ENCODE measurements around the gene POMT1. TPM values are rescaled to one million over a fixed set of nuclear protein-coding genes. Genes with fewer than 3 reads are reported as not detected.

POMT1 gene
- polyA plus RNA-seq, 1 of the 3 experiments (the other 2 are of a cell fraction) = 44.5 TPM

DNA sequence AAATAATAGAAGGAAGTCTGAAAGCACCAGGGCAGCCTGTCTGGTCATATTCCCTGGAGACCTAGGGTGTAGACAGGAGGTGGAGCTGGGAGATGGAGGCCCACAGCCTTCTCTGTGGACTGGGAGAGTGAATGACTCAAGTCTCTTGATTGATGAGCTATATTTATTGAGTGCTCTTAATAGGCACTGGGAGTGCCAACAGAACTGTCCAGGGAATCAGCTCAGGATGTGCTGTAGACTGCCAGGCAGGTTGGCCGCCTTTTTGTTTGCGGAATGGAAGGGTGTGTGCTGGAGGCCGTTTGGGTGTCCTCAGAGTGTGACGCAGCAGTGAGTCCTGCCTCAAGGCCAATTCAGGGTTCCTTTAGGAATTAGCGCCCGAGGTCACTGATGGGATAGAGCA is 33.4 kb upstream of the POMT1 start:
- H3K9me2 ChIP-seq = no peaks in the 10 kb centered on the region
- H3K4me1 ChIP-seq (ENCODE audit: control insufficient read depth in 1 of 2, insufficient read depth in 2 of 2, low read depth in 1 of 2, low read length in 1 of 2) = no peaks in the 10 kb centered on the region
- ChIA-PET POLR2A (interaction anchor here (0.6 to 0.7 kb wide), 2 partner anchors 11 to 95 kb away, joined by 3 read pairs; no protein-coding TSS in a partner anchor), CTCF (interaction anchor here (1.1 to 2.1 kb wide), 3 partner anchors 9 to 120 kb away, joined by 3 to 10 read pairs (median 4); no protein-coding TSS in a partner anchor)
- WGBS (ENCODE audit: low lambda C conversion rate) = 91% methylated on average over 6 of the region's 6 CpGs
- H3K9me3 ChIP-seq = no peaks in the 10 kb centered on the region
- peaks cover 74 to 84% of the 10 kb centered on the region in 2 experiments for H3K36me3 ChIP-seq (replicated peaks in 1 of 2; ENCODE audit: control insufficient read depth in 1 of 2, insufficient read depth in 2 of 2, low read length in 1 of 2)
- H3K9ac ChIP-seq = no peak overlapping the region
- no peaks in the 10 kb centered on the region for H3F3A ChIP-seq (replicated peaks; ENCODE audit: insufficient read depth)
- peaks cover 43% of the 10 kb centered on the region for H4K20me1 ChIP-seq (ENCODE audit: insufficient read depth)
- no peak overlapping the region for H3K27ac ChIP-seq (ENCODE audit: low read depth in 2 of 2, low read length in 1 of 2)
- DNase-seq = no peak
- no peaks in the 10 kb centered on the region for H3K27me3 ChIP-seq (ENCODE audit: insufficient read depth)
- no peak overlapping the region for H3K4me2 ChIP-seq
- no peak overlapping the region for H2AFZ ChIP-seq (ENCODE audit: low read depth)
- H3K4me3 ChIP-seq (ENCODE audit: low read depth in 2 of 2, low read length in 1 of 2) = no peak overlapping the region
- H3K79me2 ChIP-seq (ENCODE audit: insufficient read depth) = peaks cover 91% of the 10 kb centered on the region
- TF ChIP-seq TEAD4 (IDR thresholded peaks at IDR 0.05; ENCODE audit: borderline replicate concordance, insufficient read depth) (no peak), NRF1 (IDR thresholded peaks at IDR 0.05; ENCODE audit: low read depth, low read length) (no peak), POLR2AphosphoS5 (IDR thresholded peaks at IDR 0.05; ENCODE audit: low read depth, low read length) (no peak), SIN3A (IDR thresholded peaks at IDR 0.05; ENCODE audit: borderline replicate concordance, low read depth, low read length) (no peak)
- TF ChIP-seq, protein P1, sequence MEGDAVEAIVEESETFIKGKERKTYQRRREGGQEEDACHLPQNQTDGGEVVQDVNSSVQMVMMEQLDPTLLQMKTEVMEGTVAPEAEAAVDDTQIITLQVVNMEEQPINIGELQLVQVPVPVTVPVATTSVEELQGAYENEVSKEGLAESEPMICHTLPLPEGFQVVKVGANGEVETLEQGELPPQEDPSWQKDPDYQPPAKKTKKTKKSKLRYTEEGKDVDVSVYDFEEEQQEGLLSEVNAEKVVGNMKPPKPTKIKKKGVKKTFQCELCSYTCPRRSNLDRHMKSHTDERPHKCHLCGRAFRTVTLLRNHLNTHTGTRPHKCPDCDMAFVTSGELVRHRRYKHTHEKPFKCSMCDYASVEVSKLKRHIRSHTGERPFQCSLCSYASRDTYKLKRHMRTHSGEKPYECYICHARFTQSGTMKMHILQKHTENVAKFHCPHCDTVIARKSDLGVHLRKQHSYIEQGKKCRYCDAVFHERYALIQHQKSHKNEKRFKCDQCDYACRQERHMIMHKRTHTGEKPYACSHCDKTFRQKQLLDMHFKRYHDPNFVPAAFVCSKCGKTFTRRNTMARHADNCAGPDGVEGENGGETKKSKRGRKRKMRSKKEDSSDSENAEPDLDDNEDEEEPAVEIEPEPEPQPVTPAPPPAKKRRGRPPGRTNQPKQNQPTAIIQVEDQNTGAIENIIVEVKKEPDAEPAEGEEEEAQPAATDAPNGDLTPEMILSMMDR (IDR thresholded peaks at IDR 0.05) = no peak
- TF ChIP-seq, protein P2, sequence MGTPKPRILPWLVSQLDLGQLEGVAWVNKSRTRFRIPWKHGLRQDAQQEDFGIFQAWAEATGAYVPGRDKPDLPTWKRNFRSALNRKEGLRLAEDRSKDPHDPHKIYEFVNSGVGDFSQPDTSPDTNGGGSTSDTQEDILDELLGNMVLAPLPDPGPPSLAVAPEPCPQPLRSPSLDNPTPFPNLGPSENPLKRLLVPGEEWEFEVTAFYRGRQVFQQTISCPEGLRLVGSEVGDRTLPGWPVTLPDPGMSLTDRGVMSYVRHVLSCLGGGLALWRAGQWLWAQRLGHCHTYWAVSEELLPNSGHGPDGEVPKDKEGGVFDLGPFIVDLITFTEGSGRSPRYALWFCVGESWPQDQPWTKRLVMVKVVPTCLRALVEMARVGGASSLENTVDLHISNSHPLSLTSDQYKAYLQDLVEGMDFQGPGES (IDR thresholded peaks at IDR 0.05; ENCODE audit: low read depth, low read length) = no peak

DNA sequence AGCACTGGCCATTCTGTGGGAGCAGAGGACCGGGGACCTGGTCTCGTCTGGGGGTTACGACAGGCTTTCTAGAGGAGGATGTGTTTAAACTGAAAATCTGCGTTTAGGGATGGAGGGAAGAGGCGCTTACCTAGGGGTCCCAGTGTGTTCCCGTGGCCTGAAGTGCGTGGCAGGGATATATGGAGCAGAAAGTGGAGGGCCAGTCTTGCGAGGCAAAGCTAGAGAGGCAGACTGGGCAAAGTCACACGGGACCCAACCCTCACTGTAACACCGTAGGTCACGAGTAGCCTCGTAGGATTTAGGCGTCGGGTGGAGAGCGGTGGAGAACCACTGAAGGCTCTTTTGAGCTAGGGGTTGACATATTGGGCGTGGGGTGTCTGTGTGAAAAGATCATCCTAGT is 32.8 kb upstream of the POMT1 start:
- Histone ChIP-seq H3K9ac (no peak overlapping the region), H2AFZ (ENCODE audit: low read depth) (no peak overlapping the region), H3K4me1 (ENCODE audit: control insufficient read depth in 1 of 2, insufficient read depth in 2 of 2, low read depth in 1 of 2, low read length in 1 of 2) (no peaks in the 10 kb centered on the region), H3K4me2 (no peak overlapping the region), H3K27ac (ENCODE audit: low read depth in 2 of 2, low read length in 1 of 2) (no peak overlapping the region), H3K79me2 (ENCODE audit: insufficient read depth) (peaks cover 93% of the 10 kb centered on the region), H3K9me2 (no peaks in the 10 kb centered on the region), H3K27me3 (ENCODE audit: insufficient read depth) (no peaks in the 10 kb centered on the region), H3K4me3 (ENCODE audit: low read depth in 2 of 2, low read length in 1 of 2) (no peak overlapping the region), H3F3A (replicated peaks; ENCODE audit: insufficient read depth) (no peaks in the 10 kb centered on the region), H4K20me1 (ENCODE audit: insufficient read depth) (peaks cover 49% of the 10 kb centered on the region), H3K36me3 (replicated peaks in 1 of 2; ENCODE audit: control insufficient read depth in 1 of 2, insufficient read depth in 2 of 2, low read length in 1 of 2) (peaks cover 72 to 84% of the 10 kb centered on the region in 2 experiments), H3K9me3 (no peaks in the 10 kb centered on the region)
- DNase-seq = no peak
- ChIA-PET CTCF (interaction anchor here (1.1 to 2.1 kb wide), 3 partner anchors 9 to 120 kb away, joined by 3 to 10 read pairs (median 4); no protein-coding TSS in a partner anchor), POLR2A (no interaction called here)
- 98% methylated on average over 16 of the region's 16 CpGs for WGBS (ENCODE audit: low lambda C conversion rate)
- TF ChIP-seq TAF1 (IDR thresholded peaks at IDR 0.05; ENCODE audit: borderline replicate concordance, low read depth, low read length) (no peak), FOXM1 (IDR thresholded peaks at IDR 0.05; ENCODE audit: low read depth) (no peak), GABPA (IDR thresholded peaks at IDR 0.05; ENCODE audit: low read depth) (no peak), RCOR1 (IDR thresholded peaks at IDR 0.05; ENCODE audit: low read length) (no peak), SMC3 (IDR thresholded peaks at IDR 0.05; ENCODE audit: low read depth, low read length) (no peak), POLR2AphosphoS5 (IDR thresholded peaks at IDR 0.05; ENCODE audit: low read depth, low read length) (no peak), NRF1 (IDR thresholded peaks at IDR 0.05; ENCODE audit: low read depth, low read length) (no peak), CHD2 (IDR thresholded peaks at IDR 0.05; ENCODE audit: low read length, partially characterized antibody) (no peak), RXRA (IDR thresholded peaks at IDR 0.05; ENCODE audit: borderline replicate concordance, low read depth) (no peak), USF2 (IDR thresholded peaks at IDR 0.05; ENCODE audit: borderline replicate concordance, low read depth, low read length) (no peak), FOSL2 (IDR thresholded peaks at IDR 0.05; ENCODE audit: borderline replicate concordance, low read depth) (no peak), SIN3A (IDR thresholded peaks at IDR 0.05; ENCODE audit: borderline replicate concordance, low read depth, low read length) (no peak)
- TF ChIP-seq, protein P1 (IDR thresholded peaks at IDR 0.05) = no peak
- TF ChIP-seq, protein P3, sequence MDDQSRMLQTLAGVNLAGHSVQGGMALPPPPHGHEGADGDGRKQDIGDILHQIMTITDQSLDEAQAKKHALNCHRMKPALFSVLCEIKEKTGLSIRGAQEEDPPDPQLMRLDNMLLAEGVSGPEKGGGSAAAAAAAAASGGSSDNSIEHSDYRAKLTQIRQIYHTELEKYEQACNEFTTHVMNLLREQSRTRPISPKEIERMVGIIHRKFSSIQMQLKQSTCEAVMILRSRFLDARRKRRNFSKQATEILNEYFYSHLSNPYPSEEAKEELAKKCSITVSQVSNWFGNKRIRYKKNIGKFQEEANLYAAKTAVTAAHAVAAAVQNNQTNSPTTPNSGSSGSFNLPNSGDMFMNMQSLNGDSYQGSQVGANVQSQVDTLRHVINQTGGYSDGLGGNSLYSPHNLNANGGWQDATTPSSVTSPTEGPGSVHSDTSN (IDR thresholded peaks at IDR 0.05) = no peak
- TF ChIP-seq, protein P2 (IDR thresholded peaks at IDR 0.05; ENCODE audit: low read depth, low read length) = no peak
